ENCODE results near the gene RAB7A.

Gene RAB7A

DNA sequence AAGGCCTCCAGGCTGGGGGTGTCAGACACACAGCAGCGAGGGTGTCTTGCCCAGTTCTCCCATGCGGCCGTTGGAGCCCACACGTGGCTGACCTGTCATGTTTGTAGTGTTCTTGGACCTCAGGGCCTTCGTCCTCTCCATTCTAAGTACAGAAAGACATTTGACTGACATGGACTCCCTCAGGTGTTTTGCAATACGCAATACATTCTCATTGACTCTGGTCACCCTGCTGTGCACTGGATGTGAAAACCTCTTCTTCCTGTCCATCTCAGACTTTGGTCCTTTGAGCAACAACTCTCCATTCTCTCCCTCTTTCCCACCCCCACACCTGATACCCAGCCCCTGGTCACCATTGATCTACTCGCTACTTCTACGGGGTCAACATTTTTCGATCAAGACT, 124.6 kb downstream of the RAB7A start:
- TF ChIP-seq, protein P1, sequence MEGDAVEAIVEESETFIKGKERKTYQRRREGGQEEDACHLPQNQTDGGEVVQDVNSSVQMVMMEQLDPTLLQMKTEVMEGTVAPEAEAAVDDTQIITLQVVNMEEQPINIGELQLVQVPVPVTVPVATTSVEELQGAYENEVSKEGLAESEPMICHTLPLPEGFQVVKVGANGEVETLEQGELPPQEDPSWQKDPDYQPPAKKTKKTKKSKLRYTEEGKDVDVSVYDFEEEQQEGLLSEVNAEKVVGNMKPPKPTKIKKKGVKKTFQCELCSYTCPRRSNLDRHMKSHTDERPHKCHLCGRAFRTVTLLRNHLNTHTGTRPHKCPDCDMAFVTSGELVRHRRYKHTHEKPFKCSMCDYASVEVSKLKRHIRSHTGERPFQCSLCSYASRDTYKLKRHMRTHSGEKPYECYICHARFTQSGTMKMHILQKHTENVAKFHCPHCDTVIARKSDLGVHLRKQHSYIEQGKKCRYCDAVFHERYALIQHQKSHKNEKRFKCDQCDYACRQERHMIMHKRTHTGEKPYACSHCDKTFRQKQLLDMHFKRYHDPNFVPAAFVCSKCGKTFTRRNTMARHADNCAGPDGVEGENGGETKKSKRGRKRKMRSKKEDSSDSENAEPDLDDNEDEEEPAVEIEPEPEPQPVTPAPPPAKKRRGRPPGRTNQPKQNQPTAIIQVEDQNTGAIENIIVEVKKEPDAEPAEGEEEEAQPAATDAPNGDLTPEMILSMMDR (conservative IDR thresholded peaks at IDR 0.05; ENCODE audit: low read depth, low read length) = no peak
- no peak for DNase-seq (ENCODE audit: low read depth)
- no peak overlapping the region for H3K4me3 ChIP-seq (ENCODE audit: low read length)

DNA sequence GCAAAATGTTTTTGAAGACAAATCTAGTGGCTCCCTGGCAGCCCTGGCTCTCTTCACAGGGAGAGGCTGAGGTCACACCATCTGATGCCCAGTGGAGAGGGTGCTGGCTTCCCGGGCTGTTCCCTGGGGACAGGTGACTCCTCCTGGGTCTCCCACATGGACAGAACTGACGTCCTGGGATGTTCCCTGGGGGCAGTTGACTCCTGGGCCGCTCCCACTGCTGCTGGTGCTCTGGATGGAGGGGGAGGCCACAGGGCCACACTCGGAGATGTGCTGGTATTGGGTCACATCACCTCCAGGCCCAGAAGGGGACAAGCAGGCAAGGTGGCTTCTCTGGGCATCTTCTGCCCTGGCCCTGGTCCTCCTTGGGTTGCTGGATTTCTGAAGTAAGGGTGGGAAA, 125.6 kb downstream of the RAB7A start:
- TF ChIP-seq, protein P1 (conservative IDR thresholded peaks at IDR 0.05; ENCODE audit: low read depth, low read length) = no peak
- no peak overlapping the region for H3K4me3 ChIP-seq (ENCODE audit: low read length)
- no peak for DNase-seq (ENCODE audit: low read depth)

DNA sequence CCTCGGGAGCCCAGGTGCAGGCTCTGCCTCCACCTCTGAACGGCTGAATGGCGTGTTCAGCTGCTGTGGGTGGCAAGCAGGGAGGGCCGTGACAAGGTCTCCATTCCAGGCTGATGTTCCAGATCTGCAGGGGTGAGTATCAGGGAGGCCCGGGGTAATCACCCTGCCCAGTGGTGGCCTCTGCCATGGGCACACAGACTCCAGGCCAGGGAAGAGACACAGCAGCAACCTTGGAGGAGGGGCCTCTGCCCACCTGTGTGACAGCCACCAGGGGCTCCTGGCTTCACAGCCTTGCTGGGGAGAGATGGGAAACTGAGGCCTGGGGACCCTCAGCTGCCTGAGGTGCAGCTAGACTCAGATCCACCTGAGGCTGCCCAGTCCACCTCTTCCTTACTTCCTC, 127.8 kb downstream of the RAB7A start:
- no peak for DNase-seq (ENCODE audit: low read depth)
- H3K4me3 ChIP-seq (ENCODE audit: low read length) = no peak overlapping the region
- TF ChIP-seq, protein P1 (conservative IDR thresholded peaks at IDR 0.05; ENCODE audit: low read depth, low read length) = no peak

DNA sequence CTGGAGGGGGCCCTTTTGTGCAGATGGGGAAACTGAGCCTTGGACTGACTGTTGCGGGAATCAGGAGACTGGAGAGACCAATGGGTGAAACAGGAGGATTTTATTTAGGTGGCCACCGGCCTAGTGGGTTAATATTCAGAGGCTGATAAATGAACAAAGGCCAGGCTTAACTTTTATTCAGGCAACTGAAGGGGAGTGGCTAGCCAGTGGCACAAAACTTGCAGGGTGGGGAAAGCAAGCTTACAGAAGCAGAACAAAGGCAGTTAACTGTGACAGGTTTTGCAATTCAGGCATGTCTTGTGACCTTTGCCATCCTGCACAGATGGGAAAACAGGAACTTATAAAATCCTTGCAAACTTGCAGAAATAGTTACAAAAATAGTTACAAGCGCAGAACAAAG, 128.5 kb downstream of the RAB7A start:
- no peak for DNase-seq (ENCODE audit: low read depth)
- H3K4me3 ChIP-seq (ENCODE audit: low read length) = no peak overlapping the region
- TF ChIP-seq, protein P1 (conservative IDR thresholded peaks at IDR 0.05; ENCODE audit: low read depth, low read length) = no peak

DNA sequence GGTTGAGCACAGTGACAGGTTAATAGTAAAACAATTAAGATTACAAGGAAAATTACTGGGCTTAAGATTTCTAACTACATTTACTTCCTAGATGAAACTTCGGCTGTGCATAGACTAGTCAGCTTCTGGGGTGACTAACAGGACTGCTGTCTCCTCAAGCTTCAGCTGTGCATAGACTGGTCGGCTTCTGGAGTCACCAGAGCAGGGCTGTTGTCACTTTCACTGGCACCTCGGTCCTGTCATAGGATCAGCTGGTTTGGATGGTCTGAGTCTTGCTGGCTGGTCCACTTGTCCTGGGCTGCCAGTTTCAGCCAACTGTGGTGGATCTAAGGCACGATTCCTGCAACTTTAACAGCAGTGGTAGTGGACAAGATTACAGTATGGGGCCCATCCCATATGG, 129.6 kb downstream of the RAB7A start:
- H3K4me3 ChIP-seq (ENCODE audit: low read length) = no peak overlapping the region
- DNase-seq (ENCODE audit: low read depth) = no peak
- TF ChIP-seq, protein P1 (conservative IDR thresholded peaks at IDR 0.05; ENCODE audit: low read depth, low read length) = no peak

DNA sequence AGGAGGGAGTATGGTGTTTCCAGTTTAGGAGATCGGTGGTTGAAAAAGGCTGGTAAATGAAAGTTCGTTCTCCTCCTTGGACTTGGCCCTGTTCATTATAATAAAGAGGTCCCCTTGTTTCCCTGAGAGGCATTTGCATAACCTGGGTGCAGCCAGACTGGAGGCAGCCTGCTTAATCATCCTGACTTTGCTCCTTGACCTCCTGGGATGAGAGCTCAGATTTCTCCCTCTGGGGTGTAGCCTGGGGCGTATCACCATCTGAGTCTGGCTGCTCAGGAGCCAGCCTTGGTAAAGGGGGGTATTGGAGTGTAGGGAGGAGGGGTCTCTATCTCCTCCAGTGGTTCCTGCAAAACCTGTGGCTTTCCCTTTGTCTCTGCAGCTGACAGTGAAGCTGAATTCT, 132.2 kb downstream of the RAB7A start:
- TF ChIP-seq, protein P1 (conservative IDR thresholded peaks at IDR 0.05; ENCODE audit: low read depth, low read length) = no peak
- no peak overlapping the region for H3K4me3 ChIP-seq (ENCODE audit: low read length)
- DNase-seq (ENCODE audit: low read depth) = no peak

DNA sequence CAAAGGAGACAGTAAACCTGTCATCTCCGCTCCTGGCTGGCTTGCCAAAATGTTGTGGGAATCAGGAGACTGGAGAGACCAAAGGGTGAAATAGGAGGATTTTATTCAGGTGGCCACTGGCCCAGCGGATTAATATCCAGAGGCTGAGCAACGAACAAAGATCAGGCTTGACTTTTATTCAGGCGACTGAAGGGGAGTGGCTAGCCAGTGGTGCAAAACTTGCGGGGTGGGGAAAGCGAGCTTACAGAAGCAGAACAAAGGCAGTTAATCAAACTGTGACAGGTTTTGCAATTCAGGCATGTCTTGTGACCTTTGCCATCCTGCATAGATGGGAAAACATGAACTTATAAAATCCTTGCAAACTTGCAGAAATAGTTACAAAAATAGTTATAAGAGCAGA, 133.6 kb downstream of the RAB7A start:
- TF ChIP-seq, protein P1 (conservative IDR thresholded peaks at IDR 0.05; ENCODE audit: low read depth, low read length) = no peak
- H3K4me3 ChIP-seq (ENCODE audit: low read length) = no peak overlapping the region
- no peak for DNase-seq (ENCODE audit: low read depth)

All from retinal pigment epithelial cell (primary cell).